Small intestine (tissue), 7 donors: ENCODE results near the gene INF2. TPM values are rescaled to one million over a fixed set of nuclear protein-coding genes. Genes with fewer than 3 reads are reported as not detected.
"Not testable (repeated sequence)": the region's sequence is repeated elsewhere in the genome, so short reads cannot be mapped to it uniquely, and the experiment has no call there.

Experiments
- DNase-seq, 2 donors: peaks; one replicate each; pipeline versions ENCODE4 v3.0.0 to v3.0.0-alpha.2; 2013
- FAIRE-seq: peaks from 2 replicates; lab custom pipeline; 2012; peaks lifted over from hg19 to GRCh38; lab: Jason Lieb, UNC
- H3K27ac ChIP-seq, 3 donors: one replicate each; pipeline ENCODE4 v1.5.1; 2013; ENCODE audit warnings: low read length in 2 of 3, mild to moderate bottlenecking in 2 of 3, control low read depth in 1 of 3, inconsistent platforms in 1 of 3, low read depth in 1 of 3, moderate library complexity in 1 of 3
- H3K27me3 ChIP-seq, 3 donors: one replicate each; pipeline ENCODE4 v1.6.1; 2013; ENCODE audit warnings: low read length in 3 of 3, inconsistent platforms in 1 of 3; ENCODE audit not compliant: control insufficient read depth in 3 of 3, insufficient read depth in 3 of 3
- H3K36me3 ChIP-seq, 3 donors: one replicate each; pipeline ENCODE4 v1.6.1; 2013; ENCODE audit warnings: low read length in 3 of 3, inconsistent platforms in 1 of 3, low read depth in 1 of 3, mild to moderate bottlenecking in 1 of 3, moderate library complexity in 1 of 3; ENCODE audit not compliant: control insufficient read depth in 3 of 3, insufficient read depth in 2 of 3
- H3K4me1 ChIP-seq, 3 donors: one replicate each; pipeline ENCODE4 v1.6.1; 2013; ENCODE audit warnings: low read length in 2 of 3, inconsistent platforms in 1 of 3, low read depth in 1 of 3, mild to moderate bottlenecking in 1 of 3, moderate library complexity in 1 of 3; ENCODE audit not compliant: control insufficient read depth in 3 of 3, insufficient read depth in 2 of 3
- H3K4me3 ChIP-seq, 3 donors: one replicate each; pipeline ENCODE4 v1.5.1; 2013; ENCODE audit warnings: low read length in 3 of 3, control low read depth in 1 of 3, inconsistent platforms in 1 of 3, low read depth in 1 of 3, mild to moderate bottlenecking in 1 of 3, moderate library complexity in 1 of 3
- H3K9me3 ChIP-seq, 2 donors: one replicate each; pipeline ENCODE4 v1.6.1; 2013; ENCODE audit warnings: low read depth in 1 of 2, low read length in 1 of 2; ENCODE audit not compliant: control insufficient read depth in 2 of 2, insufficient read depth in 1 of 2
- WGBS, 3 donors: extraction: QIAGEN DNeasy Blood & Tissue Kit; methylation state at CpG; one replicate each; pipeline ENCODE4 v1.1.7; 2013; 5-methylcytosine and 5-hydroxymethylcytosine counted together
- polyA plus RNA-seq, 4 donors: library from polyadenylated mRNA; stranded (reverse) in 3 of 4; unstranded in 1 of 4; fragments of 200-250 nt in 3 of 4; fragments of 120-200 nt in 1 of 4; gene quantifications; one replicate each; pipeline versions ENCODE4 v1.2.1 to v1.2.3, GENCODE V29; 2013
- donor health status: healthy with polysubstance abuse.
- donor health status: control.
- donor health status: control.
- donor health status: Bipolar disorder and iron deficiency.
- donor health status: healthy.

INF2 gene
- polyA plus RNA-seq, 4 donors: 62.6 to 364 (median 197) TPM

DNA sequence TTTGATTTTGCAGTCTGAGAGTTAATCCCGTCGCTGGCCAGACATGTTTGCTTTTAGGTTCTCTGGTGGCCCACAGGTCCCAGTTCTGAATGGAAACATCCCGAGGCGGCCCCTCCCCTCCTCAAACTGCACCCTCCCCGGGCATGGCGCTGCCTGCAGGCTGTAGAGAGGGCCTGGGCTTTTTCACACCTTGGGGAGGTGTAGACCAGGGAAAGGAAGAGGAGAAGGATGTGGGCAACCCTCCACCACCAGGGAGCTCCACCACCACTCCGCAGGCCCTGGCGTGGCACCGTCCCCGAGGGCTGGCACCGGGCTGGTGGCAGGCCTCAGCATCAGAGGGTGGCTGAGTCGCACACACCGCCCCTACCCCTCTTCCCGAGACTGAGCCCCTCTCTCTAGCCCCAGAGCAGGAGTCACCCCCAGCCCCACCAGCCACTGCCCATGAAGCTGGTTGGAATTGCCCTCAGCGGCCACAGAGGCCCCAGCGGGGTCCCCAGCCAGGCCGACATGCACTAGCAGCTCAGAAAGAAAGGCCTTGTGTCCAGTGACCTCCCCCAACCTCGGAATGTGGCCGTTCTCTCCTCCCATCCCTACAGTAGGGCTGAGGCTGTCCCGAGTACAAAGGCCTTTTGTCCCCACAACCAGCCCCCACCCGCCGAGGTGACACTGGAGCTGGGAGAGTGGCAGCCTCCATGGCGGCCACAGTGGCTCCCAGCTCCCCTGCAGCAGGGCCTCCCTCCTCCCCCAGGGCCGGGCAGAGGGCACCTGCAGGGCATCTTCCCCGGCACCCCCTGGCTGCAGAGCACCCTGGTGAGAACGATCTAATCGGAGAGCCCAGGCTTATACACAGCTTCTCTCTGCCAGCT, 23.5 kb upstream of the INF2 start:
- WGBS, 3 donors: 17 to 48% (median 30%) methylated on average over 27 of the region's 27 CpGs
- no peaks in the 10 kb centered on the region for H3K36me3 ChIP-seq
- H3K4me1 ChIP-seq: peaks cover 0 to 11% (median 2%) of the 10 kb centered on the region in 3 donors
- FAIRE-seq (no peak), DNase-seq (peak; percentile 60 to 69)
- H3K27ac ChIP-seq: no peak overlapping the region
- peaks cover 0 to 5% of the 10 kb centered on the region in 2 donors for H3K9me3 ChIP-seq
- H3K27me3 ChIP-seq: no peaks in the 10 kb centered on the region
- no peak overlapping the region for H3K4me3 ChIP-seq

DNA sequence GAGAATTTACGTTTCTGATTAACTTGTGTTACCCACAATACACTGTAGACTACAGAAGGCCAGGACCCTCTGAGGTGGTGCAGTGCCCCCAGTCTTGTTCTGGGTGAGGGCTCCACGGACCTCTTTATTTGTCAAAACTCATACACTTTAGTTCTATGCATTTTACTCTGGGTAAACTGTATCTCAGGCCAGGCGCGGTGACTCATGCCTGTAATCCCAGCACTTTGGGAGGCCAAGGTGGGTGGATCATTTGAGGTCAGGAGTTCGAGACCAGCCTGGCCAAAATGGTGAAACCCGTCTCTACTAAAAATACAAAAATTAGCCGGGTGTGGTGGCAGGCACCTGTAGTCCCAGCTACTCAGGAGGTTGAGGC, 22.9 kb upstream of the INF2 start:
- peaks cover 0 to 11% (median 2%) of the 10 kb centered on the region in 3 donors for H3K4me1 ChIP-seq
- not testable (repeated sequence) for FAIRE-seq, H3K9me3 ChIP-seq, H3K27me3 ChIP-seq, H3K36me3 ChIP-seq, H3K27ac ChIP-seq, DNase-seq, H3K4me3 ChIP-seq
- WGBS, 3 donors: 49 to 75% (median 66%) methylated on average over 7 of the region's 7 CpGs

- Histone ChIP-seq H3K27me3 (no peaks in the 10 kb centered on the region), H3K4me3 (no peak overlapping the region), H3K27ac (no peak overlapping the region), H3K4me1 (peaks cover 0 to 11% (median 2%) of the 10 kb centered on the region in 3 donors), H3K36me3 (no peaks in the 10 kb centered on the region), H3K9me3 (no peaks in the 10 kb centered on the region)
- DNase-seq (no peak), FAIRE-seq (no peak)
- 93 to 96% (median 95%) methylated on average over 12 of the region's 12 CpGs for WGBS, 3 donors
Measured at GRCh38 chr14:104666981-104667380, 22.4 kb upstream of the INF2 start.

- WGBS, 3 donors: 67 to 75% (median 70%) methylated on average over 3 of the region's 3 CpGs
- no peaks in the 10 kb centered on the region for H3K27me3 ChIP-seq
- FAIRE-seq: no peak
- no peak overlapping the region for H3K4me3 ChIP-seq
- H3K9me3 ChIP-seq: no peaks in the 10 kb centered on the region
- H3K27ac ChIP-seq: no peak overlapping the region
- H3K4me1 ChIP-seq: peaks cover 0 to 11% (median 2%) of the 10 kb centered on the region in 3 donors
- no peak for DNase-seq
- H3K36me3 ChIP-seq: no peaks in the 10 kb centered on the region
Measured at GRCh38 chr14:104669697-104670096, 19.7 kb upstream of the INF2 start.

DNA sequence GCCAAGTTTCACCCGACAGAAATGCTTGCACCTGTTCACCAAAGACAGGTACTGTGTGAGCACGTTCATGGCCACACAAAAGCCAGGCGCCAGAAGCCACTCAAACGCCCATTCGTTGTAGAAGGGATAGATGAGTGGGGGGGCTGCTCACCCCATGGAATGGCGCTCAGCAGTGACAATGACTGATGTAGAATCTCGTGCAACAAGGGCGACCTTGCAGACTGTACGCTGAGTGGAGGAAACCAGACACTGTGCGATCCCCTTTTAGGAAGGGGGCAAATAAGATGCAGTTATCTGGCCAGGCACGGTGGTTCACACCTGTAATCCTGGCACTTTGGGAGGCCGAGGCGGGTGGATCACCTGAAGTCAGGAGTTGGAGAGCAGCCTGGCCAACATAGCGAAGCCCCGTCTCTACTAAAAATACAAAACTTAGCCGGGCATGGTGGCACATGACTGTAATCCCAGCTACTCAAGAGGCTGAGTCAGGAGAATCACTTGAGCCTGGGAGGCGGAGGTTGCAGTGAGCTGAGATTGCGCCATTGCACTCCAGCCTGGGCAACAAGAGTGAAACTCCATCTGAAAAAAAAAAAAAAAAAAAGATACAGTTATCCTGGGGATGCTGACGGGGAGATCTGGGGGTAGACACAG, 18.0 kb upstream of the INF2 start:
- H3K27ac ChIP-seq, H3K9me3 ChIP-seq, H3K4me3 ChIP-seq, DNase-seq, H3K36me3 ChIP-seq, H3K4me1 ChIP-seq, H3K27me3 ChIP-seq, FAIRE-seq: not testable (repeated sequence)
- WGBS, 3 donors: 87 to 90% (median 89%) methylated on average over 19 of the region's 19 CpGs

DNA sequence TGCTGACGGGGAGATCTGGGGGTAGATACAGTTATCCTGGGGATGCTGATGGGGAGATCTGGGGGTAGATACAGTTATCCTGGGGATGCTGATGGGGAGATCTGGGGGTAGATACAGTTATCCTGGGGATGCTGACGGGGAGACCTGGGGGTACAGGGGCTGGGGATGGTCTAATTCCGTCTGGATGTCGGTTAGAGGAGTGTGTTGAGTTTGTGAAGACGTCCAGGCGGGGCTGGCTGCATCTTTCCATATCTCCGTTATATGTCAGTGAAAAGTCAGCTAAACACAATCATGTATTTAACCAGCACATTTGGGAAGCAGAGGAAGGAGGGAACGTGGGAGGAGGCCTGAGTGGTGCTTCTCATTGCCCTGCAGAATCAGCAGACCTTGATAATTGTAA, 17.3 kb upstream of the INF2 start:
- not testable (repeated sequence) for H3K27me3 ChIP-seq, H3K4me3 ChIP-seq, H3K9me3 ChIP-seq, DNase-seq, H3K27ac ChIP-seq, FAIRE-seq, H3K36me3 ChIP-seq
- WGBS, 3 donors: 79 to 82% (median 81%) methylated on average over 7 to 8 of the region's 8 CpGs
- peaks cover 0 to 11% (median 0%) of the 10 kb centered on the region in 3 donors for H3K4me1 ChIP-seq

DNA sequence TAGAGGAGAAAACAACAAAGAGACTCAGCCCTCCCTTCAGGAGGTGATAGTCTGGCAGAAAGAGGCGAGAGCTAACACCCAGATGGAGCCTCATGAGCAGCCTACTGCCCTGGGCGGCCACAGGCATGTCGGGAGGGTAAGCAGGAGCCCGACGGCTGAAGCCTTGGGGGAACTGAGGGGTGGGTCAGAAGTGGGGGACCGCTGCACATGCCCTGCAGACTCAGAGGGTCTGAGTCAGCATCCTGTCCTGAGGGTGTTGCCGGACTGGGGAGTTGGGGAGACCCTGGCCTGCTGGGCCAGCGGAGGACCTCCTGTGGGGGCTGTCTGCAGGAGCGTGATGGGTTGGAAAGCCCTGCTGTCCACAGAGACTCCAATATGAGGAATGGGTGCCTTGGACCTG, 15.9 kb upstream of the INF2 start:
- Histone ChIP-seq H3K4me1 (peaks cover under 1 to 20% (median 3%) of the 10 kb centered on the region in 3 donors), H3K27me3 (no peaks in the 10 kb centered on the region), H3K27ac (no peak overlapping the region), H3K36me3 (no peaks in the 10 kb centered on the region), H3K4me3 (no peak overlapping the region), H3K9me3 (no peaks in the 10 kb centered on the region)
- 87 to 92% (median 90%) methylated on average over 9 of the region's 9 CpGs for WGBS, 3 donors
- FAIRE-seq: no peak
- no peak for DNase-seq

GRCh38 chr14:104675447-104675846, 14.0 kb upstream of the INF2 start:
- Histone ChIP-seq H3K27me3 (no peaks in the 10 kb centered on the region), H3K4me1 (peaks cover 6 to 40% (median 11%) of the 10 kb centered on the region in 3 donors), H3K27ac (no peak overlapping the region), H3K4me3 (no peak overlapping the region), H3K9me3 (no peaks in the 10 kb centered on the region), H3K36me3 (no peaks in the 10 kb centered on the region)
- FAIRE-seq (no peak), DNase-seq (no peak)
- WGBS, 3 donors: 93 to 96% (median 94%) methylated on average over 2 of the region's 2 CpGs
